GM18508 (cell line): Measurements from ENCODE around the gene GRB7.

Experiments
- ATAC-seq: cut with Tn5 transposase; IDR thresholded peaks from one replicate; pipeline ENCODE4 v1.9.1; 2021; ENCODE audit warnings: moderate number of reproducible peaks; ENCODE audit not compliant: insufficient read depth, unreplicated experiment

The GRB7 gene

DNA sequence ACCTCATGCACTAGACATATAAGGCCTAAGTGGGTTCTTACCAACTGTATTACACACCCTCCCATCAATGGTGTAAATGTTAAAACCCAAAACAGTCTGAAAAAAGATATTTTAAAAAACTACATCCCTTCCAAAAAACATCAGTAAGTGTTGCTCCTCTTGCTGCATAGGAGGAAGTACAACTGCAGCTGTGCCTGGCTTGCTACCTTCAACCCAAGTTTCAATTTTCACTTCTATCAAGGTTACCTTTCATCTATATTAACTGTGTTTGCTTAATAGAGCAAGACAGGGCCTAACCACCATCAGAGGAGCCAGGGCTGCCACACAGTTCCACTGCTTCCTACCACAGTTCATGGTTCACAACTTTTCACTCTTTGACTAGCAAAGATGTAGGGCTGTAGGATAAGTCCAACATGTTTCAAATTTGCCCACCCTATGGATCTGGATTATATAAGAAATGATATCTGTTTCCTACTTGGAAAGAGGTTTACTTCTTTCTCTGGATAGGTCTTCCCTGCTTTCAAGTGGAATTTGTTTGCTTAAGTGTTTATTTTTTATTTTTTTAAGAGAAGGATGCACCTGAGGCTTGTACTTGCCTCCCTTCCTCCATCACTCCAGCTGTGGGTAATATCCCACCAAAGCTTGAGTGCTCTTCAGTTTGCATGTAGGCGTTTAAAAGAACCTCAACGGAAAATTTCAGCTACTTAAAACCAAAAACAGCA is 56.7 kb downstream of the GRB7 start:
- peak; percentile 56 for ATAC-seq
